ENCODE data around the gene TET2.
A peak's percentile ranks its signal among the peaks of the same experiment; 100 is the strongest.

The TET2 gene

DNA sequence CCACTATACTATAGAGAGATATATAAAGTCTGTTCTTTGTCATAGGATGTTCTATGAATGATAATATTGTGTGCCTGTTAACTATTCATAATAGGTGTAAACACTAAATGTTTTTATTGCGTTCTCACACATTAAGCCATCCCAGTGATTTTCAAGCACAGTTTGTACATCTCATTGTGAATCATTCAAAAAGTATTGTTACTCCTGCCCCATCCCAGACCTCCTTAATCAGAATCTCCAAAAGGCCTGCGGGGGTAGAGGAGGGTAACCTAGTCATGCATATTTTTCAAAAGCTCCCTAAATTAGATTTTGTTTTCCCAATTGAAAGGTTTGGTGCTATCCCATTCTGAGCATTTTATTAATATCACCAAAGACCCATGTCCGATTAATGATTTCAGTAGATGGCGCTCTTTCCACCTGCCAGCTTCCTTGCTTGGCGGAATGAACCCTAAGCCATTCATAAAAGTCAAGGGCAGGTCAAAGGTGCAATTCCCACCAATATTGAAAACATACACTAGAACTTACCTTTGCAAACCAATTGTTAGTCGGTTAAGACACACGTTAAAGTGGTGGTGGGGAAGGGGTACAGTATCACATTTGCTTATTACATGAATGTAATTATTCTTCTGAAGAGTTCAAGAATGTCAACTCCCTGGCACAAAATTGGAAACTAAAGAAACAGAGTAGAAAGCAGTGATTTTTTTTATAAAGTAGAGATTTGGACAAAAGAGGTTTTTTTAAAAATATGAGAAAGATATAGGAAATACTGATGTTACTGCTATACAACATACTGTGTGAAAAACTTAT is 5.8 kb upstream of the TET2 start:
- no peak for DNase-seq

DNA sequence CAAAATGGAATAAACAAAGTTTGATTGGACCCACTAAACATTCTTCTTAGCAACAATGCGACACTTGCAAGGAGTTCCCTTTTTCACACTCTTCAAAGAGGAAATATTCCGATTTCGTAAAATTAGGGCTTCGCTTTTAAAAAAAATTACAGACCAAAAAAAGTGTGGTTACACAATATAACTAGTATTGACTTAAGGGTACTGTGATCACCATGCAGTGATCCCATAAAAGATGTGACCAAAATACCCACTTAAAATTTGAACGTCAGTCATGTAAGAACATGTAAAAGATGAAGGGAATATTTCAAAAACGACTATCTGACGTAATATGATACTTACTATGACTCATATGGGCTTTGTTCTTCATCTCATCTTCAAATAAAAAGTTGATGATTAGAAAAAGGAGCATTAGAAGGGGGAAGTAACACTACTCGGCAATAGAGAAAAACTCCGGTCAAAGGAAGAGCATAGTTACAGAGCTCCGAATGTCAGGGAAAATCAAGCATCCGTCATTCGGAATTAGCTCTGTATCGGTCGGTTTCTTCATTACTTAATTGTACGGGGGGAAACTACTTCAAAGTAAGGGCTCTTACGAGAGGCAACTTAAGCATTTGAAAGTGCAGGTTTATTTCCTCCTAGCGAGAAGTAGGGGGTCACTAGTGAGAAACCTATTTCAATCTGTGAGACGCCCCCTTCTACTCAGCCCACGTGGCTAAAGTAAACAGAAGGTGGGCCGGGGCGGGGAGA is 1.3 kb upstream of the TET2 start:
- peak; percentile 95 for DNase-seq

DNA sequence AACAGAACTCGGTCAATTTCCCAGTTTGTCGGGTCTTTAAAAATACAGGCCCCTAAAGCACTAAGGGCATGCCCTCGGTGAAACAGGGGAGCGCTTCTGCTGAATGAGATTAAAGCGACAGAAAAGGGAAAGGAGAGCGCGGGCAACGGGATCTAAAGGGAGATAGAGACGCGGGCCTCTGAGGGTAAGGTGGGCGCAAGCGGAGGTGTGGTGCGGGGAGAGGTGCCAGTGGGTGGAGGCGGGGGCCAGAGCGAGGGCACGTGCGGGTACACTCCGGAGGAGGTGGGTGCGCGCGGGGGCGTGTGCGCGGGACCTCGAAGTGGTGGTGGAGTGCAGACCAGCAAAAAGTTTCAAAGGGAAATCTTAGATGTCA is 787 bp upstream of the TET2 start:
- peak; percentile 25 for DNase-seq

DNA sequence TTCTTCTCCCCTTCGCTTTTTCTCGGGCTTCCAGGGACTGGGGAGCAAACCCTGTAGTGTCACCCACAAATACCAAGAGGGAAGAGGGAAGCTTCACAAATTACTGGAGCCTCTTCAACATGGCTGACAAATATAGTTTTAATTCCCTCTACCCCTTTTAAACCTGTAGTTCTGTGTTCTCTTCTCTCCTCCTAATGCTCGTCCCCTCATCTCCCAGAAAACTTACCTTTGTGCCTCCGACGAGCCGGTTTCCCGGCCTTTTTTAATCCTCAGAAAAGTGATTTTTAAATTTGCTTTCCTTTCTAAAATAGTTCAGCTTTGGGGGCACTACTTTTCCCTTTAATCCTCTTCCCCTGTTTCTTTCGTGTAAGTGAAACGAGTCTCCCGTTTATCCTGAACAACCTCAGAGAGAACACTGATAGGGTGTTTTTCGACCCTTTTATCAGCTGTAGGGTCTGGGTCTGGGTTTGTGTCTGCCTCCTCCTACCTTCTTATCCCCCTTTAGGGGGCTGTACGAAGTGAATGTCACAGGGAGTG is 408 bp downstream of the TET2 start:
- no peak for DNase-seq

DNA sequence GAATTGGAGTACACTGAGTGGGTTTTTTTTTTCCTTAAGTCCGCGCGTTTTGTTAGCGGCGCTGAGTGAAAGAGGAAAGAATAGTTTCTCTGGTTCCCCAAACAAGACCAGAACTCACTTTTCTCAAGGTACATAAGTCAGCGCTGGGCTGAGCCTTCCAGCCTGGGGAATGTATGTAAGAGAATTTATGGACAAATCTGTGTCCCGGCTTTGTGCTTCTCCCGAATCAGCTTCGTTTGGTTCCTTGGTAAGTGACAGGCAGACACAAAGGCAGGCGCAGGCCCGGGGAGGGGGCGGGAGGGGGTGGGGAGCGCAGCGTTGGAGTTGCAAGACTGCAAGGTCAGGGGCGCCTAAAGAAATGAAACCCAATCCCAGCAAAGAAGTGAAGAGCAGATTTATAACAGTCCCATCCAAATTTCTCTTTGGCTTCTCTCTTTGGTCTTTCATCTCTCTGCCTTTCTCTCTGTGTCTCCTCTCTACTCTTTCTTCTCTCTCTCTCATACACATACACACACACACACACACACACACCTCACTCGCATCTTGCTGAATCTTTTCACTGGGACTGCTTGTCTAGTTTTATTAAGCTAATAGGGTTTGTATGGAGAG is 981 bp downstream of the TET2 start:
- DNase-seq = peak; percentile 69

DNA sequence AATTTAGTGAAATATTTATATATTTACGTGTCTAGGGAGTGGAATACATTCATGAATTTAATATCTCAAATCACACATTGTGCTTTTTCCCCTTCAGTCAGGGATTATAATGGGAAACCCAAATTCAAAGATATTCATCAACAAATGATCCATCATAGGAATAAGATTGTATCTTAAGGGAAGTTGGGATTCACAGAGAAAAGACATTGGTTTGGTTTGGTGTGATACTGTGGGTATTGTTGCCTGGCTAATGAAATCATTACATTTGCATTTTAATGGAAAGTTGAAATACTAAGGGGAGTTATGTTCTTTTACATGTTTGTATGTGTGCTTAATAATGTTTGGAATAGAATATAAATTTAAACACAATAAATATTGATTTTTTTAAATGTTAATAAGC is 1.7 kb downstream of the TET2 start:
- DNase-seq = no peak

DNA sequence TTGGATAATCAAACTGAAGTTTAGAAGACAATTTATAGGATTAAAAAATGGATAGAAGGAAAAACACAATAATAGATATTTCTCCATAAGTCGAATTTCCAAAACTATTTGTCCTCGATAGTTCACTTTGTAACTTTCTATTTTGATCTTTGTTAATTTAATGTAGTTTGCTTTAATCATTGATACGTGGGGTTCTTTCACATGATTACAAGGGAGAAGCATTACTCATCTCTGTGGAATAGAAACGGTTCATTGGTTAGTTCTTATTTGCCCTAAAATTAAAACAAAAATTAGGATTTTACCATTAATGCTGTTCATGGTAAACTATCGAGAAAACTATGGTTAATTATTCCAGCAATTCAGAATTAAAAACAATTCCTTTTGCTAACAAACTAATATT is 2.1 kb downstream of the TET2 start:
- peak; percentile 55 for DNase-seq

DNA sequence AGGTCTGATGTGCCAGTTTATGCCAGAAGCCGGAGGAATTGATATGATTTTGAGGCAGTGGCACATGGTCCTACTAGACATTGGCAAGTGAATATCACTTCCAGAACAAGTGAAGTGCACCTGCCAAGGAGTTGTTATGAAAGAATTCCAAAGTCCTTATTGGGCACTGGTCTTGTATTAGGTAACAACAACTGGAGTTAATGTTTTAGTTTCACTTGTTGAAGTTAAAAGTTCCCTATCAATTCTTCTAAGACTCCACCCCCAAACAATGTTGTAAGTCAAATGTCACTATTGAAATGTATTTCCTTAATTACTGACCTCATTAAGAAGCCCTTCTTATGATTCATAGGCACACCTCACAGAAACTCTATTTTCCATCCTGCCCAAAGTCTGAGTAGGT is 3.1 kb downstream of the TET2 start:
- peak; percentile 84 for DNase-seq

DNA sequence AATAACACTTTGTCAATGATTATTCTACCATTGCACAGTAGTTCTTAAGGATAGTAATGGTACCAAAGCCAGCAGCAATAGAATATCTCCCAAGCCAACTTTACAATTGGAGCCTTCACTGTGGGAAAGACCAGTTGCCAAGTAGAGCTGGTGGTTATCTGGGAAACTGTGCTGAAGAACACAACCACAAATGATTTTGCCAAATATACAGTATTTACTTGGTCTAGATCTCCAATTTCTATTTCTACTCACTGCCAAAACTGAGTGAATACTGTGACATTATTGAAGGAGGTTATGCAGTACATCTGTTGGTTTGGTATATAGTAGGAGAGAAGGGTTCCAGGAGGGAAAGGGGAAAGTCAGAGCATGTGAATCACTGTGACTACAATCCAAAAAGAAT is 3.8 kb downstream of the TET2 start:
- DNase-seq = no peak

DNA sequence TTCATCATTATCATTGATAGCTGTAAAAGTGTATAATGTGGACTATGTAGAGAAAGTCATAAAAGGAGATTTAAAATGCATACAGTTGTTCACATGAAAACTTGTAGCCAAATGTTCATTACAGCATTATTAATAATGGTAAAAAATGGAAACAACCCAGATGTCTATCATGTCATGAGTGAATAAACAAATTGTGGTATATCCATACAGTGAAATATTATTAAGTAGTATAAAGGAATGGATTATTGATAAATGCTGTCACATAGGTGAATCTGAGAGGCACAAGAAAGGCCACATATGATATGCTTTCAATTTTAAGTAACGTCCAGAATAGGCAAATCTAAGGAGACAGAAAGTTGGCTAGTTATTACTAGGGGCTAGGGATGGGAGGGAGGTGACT is 7.1 kb downstream of the TET2 start:
- DNase-seq = no peak

DNA sequence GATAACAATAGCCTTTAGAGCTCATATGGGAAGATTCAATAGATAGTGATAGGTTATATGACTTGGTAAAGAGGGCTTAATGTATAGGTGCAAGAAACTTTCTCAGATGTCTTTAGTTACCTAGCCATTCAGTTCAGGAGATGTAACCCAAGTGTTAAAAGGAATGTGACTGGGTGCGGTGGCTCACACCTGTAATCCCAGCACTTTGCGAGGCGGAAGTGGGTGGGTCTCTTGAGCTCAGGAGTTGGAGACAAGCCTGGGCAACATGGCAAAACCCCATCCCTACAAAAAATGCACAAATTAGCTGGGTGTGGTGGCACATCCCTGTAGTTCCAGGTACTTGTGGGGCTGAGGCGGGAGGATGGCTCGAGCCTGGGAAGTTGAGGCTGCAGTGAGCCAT is 7.9 kb downstream of the TET2 start:
- no peak for DNase-seq

DNA sequence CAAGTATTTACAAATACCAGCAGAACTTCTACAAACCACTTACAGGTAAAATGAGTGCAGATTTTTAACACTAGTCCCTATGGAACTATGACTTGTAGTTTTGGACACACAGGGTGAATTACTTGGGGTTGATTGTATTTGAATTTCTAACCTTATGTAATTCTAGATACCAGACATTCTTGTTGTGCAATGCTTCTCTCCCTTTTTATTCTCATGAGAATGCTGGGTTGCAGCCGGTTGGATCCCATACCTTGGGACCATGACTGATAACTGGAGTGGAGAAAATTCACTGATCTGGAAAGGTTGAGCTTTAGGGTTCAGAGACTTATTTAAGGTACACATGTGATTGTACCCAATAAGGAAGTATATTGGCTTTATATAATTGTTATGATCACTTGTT is 8.8 kb downstream of the TET2 start:
- peak; percentile 26 for DNase-seq

DNA sequence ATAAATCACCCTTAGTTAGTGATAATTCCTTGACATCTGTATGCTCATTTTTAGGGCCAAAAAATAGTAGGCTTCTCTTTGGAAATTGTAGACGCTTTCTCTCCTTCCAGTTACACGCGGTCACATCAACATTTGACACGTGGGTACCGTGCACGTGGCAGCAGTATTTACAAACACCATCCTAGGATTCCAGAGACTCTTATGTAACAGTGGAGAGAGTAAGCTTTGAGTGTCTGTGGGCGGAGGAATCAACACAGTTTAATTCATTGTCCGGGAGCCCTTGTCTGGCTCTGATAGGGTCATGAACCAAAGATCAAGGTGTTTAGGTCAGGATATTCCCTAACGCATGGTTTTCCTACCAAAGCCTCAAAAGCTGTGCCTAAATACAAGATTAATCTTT is 12.2 kb downstream of the TET2 start:
- peak; percentile 67 for DNase-seq

DNA sequence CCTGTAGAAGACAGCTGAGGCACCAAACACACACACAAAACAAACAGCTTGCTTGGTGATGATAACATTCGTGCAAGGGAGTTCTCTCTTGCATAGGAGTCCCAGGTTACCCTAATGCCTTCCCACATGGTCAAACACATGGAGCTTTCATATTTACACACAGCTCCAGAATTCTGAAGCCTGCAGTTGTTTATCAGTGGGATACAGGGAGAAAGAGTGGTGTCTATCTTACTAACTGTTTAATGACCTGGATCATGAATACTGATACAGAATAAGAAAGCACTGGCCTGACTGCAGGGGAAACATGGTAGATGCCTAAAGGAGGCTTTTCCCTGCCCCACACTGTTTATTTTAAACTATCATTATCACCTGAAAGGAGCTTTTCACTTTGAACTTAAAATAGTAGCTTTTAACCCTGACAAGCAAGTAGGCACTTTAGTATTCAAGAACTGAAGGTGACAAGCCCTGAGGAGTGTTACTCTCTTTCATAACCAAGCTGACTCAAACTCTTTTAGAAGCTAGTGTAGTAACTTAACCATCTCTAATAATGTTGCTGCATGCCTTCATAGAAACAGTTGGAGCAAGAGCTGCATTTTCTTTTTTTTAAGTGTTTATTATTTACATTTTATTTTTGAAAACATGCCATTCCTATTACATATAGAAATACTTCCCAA is 15.6 kb downstream of the TET2 start:
- peak; percentile 24 for DNase-seq

DNA sequence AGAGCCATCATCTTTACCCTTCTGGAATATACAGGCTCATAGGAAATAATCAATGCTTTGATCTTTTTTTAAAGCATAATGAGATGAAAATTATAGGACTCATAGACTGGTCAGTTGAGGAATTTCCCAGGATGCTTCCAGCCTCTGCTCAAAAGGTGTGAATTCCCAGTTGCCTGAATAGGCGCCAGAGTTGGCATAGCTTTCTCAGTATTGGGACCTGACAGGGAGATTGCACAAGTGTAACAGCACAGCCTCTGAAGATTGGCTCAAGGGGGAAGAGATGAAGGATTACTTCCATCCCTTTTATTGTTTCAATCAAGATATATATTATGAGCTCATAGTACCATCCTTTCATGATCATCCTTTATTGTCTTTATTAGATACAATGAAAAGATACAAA is 17.9 kb downstream of the TET2 start:
- no peak for DNase-seq

DNA sequence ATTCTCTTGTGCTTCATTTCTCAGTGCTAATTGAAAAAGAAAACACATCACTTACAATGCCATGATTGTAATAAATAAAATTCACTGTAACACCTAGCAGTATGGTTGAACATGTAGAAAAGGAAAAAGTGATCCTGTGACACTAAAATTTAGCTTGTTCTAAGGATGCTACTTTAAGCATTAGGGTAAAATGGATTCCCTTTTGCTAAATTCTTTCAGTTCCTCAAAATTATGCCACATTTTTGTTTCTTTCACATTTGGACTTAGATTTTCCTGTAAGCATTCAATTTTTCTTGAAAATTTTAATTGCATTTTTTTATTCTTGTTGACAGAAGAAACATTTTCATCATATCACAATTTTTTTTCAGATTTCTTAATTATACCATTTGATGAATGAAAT is 19.4 kb downstream of the TET2 start:
- peak; percentile 33 for DNase-seq

DNA sequence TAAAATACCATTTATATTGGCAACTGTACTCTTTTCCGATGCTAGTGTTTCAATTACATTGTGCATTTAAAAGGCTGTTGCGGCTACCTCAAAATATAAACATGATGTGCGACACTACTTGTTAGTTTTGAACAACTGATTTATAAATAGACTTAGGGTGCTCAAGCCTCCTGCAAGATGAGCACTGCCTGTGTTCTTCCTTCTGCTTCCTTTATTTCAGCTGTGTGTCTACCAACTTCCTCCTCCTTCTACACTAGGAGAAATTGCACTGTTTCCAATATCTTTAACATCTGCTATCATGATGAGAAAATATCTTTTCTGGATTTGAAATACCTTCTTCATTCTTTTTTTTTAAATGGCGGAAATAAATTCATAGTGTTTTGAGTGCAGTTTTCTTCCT is 24.0 kb downstream of the TET2 start:
- peak; percentile 26 for DNase-seq

DNA sequence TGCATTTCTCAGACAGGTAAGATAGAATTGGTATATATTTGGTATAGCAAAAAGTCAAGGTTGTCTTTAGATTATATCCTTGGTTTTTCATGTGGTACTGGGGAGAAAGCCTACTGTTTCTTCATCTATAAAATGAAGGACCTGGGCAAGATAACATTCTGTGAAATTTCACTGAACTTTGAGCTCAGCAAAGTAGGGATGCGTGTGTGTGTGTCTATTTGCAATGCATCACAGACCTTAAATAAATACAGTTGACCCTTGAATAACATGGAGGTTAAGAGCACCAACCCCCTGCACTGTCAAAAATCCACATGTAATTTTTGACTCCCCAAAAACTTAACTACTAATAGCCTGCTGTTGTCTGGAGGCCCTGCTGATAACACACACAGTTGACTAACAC is 25.2 kb downstream of the TET2 start:
- no peak for DNase-seq

DNA sequence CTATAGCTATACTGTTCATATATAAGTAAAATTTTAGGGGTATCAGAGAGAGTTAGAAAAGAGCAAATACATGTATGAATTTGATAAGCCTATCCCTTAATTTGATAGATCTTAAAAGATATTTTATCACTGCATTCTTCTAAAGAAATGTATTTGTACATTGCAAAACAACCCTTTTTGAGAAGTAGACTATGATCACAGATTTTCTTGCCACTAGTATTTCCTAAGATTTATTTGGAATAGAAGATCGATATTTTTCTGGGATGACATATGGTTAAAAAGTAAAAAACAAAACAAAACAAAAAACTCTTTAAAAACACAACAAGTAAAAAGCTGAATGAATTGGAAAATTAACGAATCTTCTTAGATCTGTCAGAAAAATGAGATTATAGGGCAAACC is 27.4 kb downstream of the TET2 start:
- no peak for DNase-seq

DNA sequence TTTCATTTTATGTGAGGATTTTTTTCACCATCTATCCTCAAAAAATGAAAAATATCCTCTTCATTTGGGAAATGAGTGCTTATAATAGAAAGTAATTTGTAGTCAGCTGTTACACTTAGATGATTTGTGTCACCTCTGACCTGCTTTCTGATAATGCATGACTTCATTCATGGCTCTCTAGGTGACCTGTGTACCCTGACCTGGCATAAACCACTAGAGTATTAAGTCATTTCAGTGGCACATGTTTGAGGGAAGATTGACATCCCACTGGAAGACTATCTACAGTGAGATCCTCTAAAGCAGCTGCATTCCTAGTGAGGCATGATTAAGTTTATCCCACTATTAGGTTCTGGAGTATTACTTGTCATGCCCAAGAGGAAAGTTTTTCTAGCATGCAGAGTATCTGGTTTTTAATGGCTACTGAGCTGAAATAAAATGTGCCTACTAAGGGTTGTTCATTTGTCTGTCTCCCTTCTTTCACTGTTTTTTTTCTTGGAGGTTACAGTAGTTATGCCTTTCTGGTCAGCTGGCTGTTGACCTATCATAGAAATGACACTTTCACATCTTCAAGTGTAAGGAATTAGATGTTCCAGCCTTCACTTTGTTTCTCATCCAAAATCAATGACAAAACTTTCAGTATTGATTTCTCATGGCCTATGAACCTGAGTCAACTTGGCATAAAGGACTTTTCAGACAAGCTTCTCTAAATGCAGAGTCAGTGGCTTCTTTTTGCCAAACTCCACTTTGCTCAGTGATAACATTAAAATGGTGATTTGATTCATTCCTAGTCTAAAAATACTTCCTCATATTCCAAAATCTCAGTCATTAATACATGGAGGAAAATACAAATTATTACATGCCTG is 33.1 kb downstream of the TET2 start:
- DNase-seq = no peak

DNA sequence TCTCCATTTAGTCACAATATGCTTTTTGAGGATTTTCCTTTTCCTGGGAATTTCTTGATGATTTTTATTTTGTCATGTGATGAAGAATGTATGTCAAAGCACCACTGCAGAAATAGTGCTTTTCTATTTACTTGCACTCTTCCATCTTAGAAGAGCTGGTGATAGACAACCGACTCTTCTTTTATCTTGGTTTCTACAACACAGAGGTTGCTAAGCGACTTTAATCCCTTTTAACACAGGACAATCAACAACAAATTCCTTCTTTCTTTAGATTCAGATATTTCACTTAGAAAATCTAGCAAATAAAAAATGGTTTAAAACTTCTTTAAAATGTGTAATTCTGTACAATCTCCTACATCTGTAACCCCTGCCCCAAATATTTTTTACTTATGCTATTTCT is 34.6 kb downstream of the TET2 start:
- DNase-seq = no peak

DNA sequence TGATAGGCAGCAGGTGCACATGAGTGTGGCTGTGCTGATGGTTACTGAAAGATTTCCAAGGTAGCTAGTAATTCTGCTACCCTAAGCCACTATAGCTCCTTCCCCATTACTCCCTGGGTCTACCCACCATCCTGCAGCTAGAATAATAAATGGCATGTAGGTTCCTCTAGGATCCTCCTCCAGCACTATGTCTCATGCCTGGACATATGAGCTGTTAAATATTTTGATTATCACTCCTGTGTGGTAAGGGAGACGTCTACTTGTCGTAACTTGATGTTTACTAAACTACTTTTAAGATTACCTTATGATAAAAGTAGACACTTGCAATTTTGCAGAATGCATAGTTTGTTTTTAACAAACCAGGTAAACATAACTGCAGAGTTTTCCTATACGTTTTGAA is 35.5 kb downstream of the TET2 start:
- DNase-seq = no peak

Measured in inflammatory macrophage treated with lipopolysaccharide for 4 hours (primary cell).